ENCODE results near the gene CELSR1. TPM values are rescaled to one million over a fixed set of nuclear protein-coding genes. Genes with fewer than 3 reads are reported as not detected.
"Not testable (repeated sequence)": the region's sequence is repeated elsewhere in the genome, so short reads cannot be mapped to it uniquely, and the experiment has no call there.

The CELSR1 gene
- polyA plus RNA-seq, 12 donors = 1.4 to 24.7 (median 5.0) TPM; not detected in 1

DNA sequence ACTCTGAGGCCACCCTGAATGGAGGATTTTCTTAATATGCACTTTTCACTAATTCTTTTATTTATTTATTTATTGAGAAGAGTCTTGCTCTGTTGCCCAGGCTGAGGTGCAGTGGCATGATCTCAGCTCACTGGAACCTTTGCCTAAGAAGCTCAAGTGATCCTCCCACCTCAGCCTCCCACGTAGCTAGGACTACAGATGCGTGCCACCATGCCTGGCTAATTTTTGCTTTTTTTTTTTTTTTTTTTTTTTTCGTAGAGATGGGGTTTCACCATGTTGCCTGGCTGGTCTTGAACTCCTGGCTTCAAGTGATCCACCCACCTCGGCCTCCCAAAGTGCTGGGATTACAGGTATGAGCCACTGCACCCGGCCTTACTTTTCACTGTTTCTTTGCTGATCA is 140.4 kb downstream of the CELSR1 start:
- DNase-seq = not testable (repeated sequence)

DNA sequence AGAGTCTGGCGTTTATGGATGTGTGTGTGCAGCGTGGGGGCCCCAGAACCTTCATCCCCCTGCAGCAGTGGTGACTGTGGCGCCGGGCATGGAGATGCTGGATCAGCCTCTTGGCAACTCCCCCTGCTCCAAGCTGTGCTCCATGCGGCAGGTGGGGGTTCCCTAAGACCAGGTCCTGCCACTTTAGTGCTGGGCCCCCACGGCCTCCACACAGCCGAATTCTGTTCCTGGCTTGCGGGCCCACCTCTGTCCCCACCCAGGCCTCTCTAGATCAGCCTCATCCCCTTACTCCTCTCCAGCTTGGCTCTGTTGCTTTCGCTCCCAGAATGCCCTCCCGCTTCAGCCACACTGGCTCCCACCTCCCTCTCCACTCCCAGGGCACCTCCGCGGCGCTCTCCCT is 142.3 kb downstream of the CELSR1 start:
- no peak for DNase-seq

DNA sequence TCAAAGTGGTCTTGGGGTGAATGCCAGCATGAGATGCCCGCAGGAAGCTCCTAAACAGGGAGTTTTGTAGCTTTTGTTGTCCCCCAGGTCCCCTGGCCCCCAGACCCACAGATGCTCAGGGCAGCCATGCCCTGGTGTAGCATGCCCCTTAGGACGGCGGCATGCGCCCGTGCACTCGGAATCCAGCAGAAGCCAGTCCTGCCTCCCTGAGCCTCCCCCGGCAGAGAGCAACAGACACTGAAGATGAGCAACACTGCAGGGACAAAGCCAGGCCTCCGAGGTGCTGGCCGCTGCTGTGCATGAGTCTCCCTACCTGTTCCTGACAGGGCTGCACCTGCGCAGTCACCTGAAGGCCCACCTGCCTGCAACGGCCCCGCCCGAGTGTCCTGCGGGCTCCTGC is 142.8 kb downstream of the CELSR1 start:
- DNase-seq = no peak

DNA sequence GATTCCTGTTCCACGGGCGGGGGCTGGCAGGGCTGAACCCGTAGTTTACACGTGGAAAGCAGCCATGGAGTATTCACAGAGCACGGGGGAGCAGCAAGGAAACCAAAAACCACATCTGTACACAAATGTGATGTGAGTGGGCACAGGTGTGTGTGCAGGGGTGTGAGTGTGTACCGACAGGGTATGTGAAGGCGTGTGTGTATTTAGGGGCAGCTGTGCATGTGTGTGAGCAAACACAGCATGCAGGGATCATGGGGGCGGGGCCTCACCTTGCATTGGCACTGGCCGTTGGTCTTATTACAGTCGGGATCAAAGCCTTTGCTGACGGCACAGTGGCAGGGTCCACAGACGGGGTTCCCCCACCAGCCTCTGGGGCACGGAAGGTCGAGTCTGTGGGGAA is 143.5 kb downstream of the CELSR1 start:
- no peak for DNase-seq

DNA sequence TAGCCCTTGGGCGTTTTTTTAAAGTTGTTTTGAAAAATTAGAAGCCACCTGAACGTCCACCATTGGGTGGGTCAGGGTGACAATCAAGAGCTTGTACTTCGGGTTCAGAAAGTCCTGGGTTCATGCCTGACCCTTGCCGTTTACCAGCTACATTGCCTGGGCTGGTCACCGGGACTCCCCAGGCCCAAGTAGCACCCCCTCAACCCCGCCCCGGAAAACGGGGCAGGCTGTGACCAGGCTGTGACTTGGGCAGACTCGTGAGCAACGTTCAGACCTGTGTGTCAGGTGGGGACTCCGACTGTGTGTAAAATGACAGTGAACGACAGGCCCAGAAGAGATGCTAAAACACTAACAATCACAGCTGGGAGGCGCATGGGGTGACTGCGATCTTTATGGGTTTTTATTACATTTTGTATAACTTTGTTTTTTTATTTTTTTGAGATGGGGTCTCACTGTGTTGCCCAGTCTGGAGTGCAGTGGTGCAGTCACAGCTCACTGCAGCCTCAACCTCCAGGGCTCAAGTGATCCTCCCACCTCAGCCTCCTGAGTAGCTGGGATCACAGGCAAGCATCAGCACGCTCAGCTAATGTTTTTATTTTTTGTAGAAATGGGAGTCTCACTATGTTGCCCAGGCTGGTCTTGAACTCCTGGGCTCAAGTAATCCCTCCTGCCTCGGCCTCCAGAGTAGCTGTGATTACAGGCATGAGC is 145.1 kb downstream of the CELSR1 start:
- DNase-seq = no peak

DNA sequence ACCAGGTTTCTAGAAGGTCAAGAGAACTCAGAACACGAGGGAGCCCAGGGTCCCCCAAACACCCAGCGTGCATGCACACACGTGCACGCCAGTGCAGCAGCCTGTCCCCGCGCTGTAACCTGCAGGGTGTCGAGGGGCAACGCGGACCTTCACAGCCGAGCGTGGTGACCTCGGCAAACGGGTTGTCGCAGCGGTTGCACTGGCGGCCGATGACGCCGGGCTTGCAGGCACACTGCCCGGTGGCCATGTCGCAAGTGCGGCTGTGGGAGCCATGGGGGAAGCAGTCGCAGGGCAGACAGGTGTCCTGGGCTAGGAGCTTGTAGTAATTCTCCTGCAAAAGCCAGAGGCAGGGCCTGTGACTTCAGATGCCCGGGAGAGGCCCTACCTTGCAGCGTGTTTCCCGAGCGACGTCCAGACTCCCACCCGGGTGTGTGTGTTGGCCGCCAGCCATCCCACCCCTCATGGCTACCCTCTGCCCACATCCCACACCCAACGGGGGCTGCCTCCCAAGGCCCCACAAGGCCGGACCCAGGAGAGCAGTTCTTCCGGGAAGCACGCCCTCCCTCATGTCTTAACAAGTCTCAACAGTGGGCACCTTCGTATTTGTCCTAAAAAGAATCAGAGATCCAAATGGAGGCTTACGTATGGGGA is 145.8 kb downstream of the CELSR1 start:
- DNase-seq = no peak

DNA sequence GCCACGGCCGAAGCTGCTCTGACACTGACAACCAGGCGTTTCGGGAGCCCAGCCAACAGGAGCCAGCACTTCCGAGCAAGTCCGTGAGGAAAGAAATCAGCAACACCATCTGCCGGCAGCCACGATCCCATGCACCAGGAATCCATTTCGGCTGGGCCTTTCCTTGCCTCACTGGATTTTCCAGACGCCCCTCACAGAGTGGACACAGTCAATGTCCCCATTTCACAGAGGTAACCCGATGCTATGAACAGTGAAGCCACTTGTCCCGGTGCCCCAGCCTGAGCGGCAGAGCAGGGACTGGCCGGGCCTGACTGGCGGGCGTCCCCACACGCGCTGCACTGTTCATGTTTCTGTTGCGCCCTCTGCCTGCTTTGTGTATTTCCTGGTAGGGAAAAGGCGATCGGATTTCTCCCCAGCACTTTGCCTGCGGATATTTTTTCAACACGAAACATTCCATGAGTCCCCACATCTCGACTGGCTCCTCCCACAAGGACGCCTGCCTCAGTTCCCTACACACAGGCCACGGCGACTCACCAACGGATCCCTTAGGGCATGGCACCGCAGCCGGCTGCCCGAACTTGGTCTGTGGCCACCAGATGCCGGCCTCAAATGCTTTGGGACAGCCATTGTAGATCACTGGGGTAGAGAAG is 146.6 kb downstream of the CELSR1 start:
- peak; percentile 87 for DNase-seq

DNA sequence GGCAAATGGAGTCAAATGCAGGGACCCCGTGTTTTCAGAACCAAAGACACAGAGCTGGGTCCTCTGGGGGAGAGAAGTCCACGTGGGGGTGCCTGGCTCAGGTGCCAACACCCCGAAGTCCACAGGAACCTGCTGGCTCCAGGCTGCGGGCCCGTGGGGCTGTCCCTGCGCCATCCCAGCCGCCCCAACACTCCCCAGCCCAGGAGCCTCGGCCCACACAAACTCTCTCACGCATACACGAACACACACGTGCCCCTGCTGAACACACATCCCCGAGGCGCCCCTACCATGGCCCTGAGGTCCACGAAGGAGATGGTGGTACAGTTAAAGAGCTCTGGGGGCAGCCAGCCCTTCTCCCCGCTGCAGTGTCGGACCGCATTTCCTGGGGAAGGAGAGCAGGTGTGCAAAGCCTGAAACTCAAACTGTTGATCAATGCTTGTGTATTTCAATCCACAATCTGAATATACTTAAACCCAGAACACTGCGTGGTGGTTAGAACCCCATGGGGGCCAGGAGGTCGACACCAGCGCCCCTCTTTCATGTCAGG is 147.2 kb downstream of the CELSR1 start:
- DNase-seq = no peak

DNA sequence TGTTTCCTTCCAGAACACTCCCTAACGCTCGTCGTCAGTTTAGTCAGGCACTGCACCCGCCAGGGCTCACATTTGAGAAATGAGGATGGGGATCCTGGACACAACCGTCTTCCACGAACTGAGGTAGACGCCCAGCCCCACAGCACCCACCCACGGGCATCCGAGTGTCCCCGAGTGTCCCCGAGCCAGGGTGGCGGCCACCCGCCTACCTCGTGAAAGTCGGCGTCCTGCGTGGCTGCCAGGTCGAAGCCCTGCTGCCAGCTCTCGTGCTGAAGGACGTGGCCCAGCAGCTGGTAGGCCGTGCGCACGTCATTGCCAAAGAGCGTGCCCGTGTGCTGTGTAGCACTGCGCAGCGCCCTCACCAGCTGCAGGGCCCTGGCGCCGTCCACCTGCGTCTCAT is 148.3 kb downstream of the CELSR1 start:
- DNase-seq = no peak

DNA sequence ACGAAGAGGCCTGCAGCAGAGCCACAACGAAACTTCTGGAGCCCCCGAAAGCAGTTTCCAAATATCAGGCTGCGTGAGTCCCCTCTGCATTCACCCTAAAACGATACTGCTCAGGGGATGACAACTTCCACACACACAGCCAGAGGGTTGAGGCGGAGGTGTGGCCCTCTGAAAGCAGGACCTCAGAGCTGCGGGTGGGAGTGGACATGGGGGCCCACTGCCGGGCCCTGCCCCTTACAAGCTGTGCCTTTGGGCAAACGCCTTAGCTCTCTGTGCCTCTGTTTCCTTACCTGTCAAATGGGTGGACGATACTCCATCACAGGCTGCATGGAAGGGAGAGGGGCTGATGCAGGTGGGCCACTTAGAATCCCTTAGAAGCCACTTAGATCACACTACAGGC is 148.8 kb downstream of the CELSR1 start:
- no peak for DNase-seq

DNA sequence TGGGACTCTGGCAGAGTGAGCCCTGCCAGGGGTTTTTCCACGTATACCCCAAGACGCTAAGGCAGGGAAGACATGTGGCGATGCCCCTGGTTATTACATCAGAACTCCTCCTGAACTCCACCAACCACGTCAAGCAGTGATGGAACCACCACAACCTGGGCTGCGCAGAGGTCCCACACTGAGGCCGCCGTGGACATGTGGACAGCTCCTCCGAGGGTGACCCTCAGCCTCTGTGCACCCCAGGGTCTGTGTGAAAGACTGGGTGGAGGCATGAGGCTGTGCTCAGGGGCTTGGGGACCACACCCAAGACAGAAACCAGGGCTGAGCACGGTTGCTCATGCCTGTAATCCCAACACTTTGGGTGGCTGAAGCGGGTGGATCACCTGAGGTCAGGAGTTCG is 149.7 kb downstream of the CELSR1 start:
- no peak for DNase-seq

DNA sequence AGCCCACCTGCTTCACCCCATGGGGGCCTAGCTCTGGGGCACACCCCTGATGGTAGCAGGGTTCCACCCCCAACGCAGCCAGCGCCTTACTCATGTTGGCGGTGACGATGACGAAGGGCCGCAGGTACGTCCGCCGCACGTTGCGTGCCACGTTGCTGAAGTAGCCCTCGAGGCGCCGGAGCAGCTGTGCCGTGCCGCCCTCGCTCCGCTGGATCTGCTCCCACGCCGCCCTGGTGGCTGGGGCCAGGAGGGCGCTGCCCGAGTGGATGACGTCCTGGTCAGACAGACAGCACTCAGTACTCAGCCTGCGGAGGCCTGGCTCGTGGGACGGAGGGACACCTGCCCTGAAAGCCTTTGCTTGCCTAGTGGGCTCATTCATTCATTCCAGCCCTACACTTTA is 151.1 kb downstream of the CELSR1 start:
- DNase-seq = no peak

DNA sequence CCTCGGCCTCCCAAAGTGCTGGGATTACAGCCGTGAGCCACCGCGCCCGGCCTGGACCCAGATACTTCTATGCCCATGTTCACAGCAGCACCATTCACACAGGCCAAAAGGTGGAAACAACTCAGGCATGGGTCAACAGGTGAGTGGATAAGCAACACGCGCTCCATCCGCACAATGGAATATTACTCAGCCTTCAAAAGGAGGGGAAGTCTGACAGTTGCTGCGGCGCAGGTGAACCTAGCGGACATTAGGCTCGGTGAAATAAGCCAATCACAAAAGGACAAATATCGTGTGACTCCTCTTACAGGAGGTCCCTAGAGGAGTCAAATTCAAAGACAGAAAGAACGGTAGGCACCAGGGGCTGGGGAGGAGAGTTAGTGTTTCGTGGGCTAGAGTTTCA is 154.9 kb downstream of the CELSR1 start:
- DNase-seq = no peak

DNA sequence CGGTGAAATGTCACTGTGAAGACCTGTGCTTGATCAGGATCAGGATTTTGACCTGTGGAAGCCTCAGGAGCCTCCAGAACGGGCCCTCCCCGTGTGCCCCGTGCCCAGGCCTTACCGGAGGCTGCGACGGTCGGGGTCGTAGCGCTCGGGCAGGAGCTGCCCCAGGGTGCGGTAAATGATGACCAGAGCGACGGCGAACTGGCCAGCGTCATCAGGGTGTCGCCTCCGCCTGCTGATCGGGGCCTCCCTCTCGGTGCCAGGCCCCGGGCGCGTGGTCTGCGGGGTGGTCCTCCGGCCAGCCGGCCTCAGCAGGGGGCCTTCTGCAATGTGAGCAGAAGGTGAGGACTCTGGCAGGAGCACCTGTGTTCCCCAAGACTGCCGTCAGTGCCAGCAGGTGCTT is 155.7 kb downstream of the CELSR1 start:
- DNase-seq = no peak

DNA sequence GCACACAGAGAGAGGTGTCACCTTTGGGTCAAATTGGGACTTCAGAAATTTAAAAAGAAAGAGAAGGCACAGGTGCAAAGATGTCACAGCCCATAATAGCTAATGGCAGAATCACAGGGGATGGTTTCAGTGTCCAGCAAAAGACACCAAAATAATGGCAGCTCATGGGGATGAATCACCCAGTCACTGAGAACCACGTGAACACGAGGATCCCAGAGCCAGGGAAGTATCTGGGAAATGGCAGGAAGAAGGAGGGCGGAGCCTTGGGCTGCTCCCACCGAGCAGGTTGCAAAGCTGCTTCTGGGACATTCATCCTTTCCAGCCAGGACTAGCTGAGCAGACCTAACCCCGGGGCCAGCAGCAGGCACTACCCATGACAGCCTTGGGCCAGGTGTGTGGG is 156.3 kb downstream of the CELSR1 start:
- DNase-seq = no peak

DNA sequence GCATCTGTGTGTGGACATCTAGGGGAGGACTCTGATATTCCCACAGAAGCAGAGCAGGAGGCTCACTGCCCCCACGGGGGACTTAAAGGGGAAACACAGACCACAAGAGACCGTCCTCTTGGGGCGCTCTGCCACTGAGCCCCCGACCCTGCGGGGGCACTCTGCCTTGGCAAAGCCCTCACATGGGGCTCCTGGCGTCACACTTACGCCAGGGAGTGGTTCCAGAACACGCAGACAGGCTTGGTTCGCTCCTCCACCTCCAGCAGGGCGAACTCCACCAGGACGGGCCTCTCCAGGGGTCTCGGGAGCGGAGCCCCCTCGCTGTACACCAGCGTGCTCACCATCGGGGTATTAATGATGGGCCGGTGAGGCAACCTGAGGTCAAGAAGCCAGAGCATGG is 156.8 kb downstream of the CELSR1 start:
- DNase-seq = no peak

DNA sequence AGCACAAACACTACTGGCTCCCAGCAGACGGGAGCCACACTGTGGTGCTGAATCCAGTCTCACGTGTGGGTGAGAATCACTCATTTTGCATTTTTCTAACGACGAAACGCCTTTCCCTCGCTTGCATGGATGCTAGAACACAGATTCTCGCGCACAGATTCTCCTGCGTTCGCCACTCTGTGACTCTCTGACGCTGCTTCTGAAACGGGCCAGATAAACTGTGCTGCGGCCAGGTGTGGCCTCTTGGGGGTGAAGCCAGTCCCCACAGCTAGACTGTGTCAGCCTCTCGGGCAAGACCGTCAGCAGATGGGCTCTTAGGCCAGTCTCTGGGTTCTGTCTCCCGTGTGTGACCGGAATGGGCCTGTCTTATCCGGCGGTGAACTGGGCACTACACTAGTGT is 157.4 kb downstream of the CELSR1 start:
- DNase-seq = no peak

DNA sequence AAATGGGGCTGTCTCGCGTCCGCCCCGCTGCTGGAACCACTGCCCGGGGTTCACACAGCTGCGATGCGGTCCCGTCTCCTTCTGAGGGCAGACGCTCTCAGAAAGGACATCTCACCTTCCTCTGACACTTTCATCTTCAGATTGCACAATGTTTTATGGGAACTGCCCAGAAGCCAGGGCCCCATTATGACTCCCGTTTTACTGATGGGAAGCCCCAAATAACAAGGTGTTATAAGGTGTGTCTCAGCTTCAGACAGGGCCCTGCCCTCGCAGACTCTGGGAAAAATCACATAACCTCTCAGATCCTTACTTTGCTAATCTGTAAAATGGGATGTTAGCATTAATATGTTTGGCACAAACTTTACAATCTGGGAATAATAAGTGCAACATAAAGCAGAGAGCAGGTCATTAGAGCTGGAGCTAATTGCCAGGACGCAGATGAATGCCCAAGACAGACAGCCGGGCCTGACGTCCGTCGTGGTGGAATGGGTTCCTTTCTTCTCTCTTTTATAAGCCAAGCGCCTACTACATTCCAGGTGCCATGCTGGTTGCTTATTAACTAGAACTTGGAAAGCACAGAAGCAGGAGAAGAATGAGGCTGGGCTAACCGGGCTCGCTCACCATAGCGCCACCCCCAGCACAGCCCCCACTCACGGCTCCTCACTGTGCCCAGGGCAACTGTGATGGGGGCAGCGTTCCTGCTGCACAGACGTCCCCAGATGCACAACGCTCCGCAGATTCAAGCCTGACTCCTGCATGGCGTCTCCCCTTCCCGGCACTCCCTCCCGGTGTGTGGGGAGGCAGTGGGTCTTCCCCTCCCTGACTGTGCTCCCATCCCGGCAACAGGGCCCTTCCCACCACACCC is 158.1 kb downstream of the CELSR1 start:
- no peak for DNase-seq

DNA sequence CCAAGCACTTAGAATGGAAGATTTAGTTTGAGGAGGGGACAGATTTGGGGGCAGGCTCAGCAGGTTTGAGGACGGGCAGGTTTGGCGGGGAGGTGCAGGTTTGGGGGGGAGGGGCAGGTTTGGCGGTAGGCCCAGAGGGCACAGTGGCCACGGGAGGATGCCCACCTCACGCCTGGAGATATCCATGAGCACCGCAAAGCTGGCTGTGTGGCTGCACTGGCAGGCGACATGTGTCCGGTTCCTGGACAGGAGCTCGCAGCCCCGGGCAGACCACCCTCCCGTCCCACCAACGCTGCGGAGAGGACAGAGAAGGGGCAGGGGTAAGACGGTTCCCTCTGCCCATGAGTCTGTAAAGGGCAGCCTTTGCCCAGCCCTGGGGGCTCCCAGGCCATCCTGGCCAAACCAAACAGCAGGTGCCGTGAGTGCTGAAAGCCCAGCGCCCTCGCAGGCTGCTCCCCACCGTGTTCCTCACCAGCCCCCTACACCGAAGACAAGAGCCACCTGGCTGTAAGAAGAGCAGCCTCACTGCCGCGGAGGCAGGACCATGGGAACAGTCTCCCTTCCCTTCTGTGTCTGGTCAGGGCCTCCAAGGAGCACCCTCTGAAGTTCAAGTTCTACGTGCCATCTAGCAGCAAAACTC is 158.9 kb downstream of the CELSR1 start:
- no peak for DNase-seq

DNA sequence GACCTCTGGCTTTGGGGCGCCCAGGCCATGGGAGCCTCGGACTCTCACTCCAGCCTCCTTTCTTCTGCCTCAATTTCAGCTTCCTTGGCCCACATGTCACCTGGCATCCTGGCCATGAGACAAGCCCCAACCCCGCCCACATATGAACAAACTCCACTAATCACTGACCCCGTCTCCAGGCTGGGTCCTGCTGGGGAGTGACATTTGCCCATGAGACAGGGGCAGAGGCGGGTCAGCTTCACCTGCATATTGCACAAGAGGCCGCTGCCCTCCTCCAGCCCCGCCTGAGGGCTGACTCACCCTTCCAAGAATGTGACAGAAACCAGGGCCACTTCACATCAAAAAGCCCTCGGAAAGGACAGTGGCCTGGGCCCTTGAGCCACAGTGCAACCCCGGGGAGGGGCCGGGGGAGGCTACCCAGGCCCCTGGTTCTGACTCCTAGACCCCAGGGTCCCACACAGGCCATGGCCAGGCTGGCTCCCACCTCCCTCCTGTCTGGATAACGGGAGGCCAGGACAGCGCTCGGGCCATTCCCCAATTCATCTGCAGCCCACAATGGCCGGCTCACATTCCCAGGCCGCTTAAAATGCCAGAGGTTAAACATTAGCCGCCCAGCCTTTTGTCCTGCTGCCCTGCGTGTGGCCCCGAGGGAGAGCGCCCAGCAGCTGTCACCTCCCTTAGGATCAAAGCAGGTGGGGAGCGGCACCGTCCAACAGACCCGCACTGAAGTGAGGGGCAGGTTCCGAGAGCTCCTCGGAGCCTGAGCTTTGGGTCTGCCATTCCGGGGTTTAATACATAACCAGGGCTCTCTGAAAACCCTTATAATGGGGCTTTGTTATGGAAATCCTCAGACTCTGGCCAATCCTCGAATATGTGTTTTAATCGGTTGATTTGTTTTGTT is 159.6 kb downstream of the CELSR1 start:
- DNase-seq = no peak
